Measurements from ENCODE around the gene MOB1B. TPM values are rescaled to one million over a fixed set of nuclear protein-coding genes. Genes with fewer than 3 reads are reported as not detected.

MOB1B gene
- total RNA-seq, 1 donor from 2014 or later = 22.0 TPM

GRCh38 chr4:70945046-70945445 lies 42.9 kb downstream of the MOB1B start:
- intact Hi-C loops (cut with DNase I) = no loop called here
- ATAC-seq (ENCODE audit: poor library complexity) (peak; percentile 55), DNase-seq (no peak)

DNA sequence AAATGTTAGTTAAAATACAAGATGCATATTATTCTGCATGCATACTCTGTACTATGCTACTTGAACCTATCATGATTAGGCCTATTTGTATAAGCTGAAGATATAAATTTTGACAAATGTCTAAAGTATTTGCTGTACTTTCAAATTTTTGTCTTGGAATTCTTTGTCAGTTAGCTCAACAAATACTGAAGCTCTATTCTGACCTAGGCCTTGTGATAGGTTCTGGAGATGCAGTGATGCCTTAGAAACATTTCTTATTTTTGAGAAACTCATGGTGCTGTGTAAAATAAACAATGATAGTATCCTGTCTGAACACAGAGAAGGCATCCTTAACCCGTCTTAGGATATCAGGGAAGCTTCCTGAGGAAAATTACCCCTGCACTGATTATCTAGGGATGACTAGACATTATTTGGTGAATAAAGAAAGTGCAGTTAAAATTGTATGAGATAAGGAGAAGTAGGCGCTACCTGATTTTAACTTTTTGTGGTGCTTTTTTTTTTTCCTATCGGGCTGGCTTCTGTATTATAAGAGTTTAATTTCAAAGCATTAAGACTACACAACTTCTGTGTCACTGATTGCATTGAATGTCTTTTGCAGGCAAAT lies 43.4 kb downstream of the MOB1B start:
- intact Hi-C loops (cut with DNase I) = no loop called here
- DNase-seq = no peak
- ATAC-seq (ENCODE audit: poor library complexity) = no peak

- intact Hi-C loops (cut with DNase I) = no loop called here
- ATAC-seq (ENCODE audit: poor library complexity) (no peak), DNase-seq (no peak)
Measured at GRCh38 chr4:70946939-70947338, 44.8 kb downstream of the MOB1B start.

DNA sequence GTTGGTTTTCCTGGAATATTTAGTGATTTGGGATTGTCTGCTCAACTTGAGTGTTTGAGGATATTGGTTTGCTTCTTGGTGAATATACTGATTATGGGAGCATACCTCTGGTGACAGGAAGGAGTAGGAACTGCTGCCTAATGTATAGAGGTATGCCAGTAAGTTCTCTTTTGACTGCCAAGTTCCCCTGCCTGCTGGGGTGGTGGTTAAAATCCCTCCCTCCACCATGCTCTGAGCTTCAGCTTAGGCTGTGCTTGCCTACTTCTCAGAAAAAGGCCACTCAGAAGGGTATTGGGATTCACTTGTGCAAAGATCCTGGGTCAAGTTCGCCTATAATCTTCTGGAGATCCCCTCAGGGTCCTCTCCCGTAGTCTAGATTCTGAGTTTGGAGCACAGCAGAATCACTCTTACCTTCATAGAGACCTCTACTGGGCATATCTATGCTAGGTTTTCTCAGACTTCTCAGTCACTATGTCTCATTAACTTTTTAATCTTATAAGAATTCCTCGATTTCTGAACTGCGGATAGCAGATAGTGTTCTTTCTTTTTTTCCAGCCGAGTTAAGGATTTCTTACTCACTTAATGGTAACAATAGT lies 46.6 kb downstream of the MOB1B start:
- DNase-seq (no peak), ATAC-seq (ENCODE audit: poor library complexity) (peak; percentile 41)
- intact Hi-C loops (cut with DNase I) = no loop called here

DNA sequence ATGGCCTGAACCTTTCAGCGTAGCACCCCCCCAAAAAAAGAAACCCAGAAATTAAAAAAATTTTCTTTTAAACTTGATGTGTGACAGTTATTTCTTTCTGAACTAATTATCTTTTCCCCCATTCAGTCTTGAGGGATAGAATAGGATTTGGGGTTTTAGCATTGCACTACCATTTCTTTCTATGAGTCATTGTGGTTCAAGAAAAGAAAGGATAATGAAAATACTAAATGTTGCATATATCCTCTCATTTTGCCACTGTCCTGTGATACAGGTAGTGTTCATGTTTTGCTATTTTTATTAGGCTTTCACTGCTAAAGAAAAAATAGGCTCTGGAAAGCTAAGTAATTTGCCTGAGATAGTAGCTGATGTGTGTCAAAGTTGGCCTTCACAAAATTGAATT lies 51.9 kb downstream of the MOB1B start:
- ATAC-seq (ENCODE audit: poor library complexity) (no peak), DNase-seq (no peak)
- intact Hi-C loops (cut with DNase I) = no loop called here

DNA sequence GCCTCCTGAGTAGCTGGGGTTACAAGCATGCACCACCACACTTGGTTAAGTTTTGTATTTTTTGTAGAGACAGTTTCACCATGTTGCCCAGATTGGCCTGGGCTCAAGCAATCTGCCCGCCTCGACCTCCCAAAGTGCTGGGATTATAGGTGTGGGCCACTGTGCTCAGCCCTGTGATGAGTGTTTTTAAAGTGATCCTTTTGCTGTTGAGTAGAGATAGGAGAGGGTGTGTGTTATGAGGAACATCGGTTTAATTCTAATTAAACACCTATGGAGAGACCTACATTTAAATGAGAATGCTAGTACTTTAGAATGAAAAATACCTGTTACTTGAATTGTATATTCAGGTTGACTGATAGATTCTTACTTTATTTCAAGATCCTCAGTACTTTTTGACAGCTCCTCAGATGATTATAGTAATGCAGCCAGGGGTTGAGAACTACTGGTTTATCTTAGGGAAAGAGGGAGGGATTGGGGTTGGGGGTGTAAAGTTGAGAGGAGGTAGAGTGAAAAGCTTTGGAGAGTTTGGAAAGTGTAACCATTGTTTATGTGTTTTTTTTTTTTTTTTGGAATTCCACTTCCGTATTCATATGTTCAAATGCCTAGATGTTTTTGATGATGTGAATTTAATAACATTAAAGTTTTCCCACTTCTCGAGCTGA lies 54.5 kb downstream of the MOB1B start:
- DNase-seq (no peak), ATAC-seq (ENCODE audit: poor library complexity) (no peak)
- intact Hi-C loops (cut with DNase I) = no loop called here

GRCh38 chr4:70958681-70959080 lies 56.5 kb downstream of the MOB1B start:
- no peak for DNase-seq
- intact Hi-C loops (cut with DNase I) = no loop called here
- no peak for ATAC-seq (ENCODE audit: poor library complexity)

DNA sequence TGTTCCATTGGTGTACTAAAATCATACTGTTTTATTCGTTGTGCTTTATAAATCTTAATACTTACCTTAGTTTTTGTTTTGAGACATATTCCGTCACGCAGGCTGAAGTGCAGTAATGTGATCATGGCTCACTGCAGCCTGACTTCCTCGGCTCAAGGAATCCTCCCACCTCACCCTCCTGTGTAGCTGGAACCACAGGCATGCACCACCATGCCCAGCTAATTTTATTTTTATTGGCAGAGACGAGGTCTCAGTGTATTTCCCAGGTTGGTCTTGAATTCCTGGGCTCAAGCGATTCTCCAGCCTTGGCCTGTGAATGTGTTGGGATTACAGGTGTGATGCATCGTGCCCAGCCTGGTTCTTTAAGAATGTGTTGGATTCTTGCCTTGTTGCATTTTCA lies 66.9 kb downstream of the MOB1B start:
- ATAC-seq (ENCODE audit: poor library complexity) (no peak), DNase-seq (no peak)
- intact Hi-C loops (cut with DNase I) = no loop called here

DNA sequence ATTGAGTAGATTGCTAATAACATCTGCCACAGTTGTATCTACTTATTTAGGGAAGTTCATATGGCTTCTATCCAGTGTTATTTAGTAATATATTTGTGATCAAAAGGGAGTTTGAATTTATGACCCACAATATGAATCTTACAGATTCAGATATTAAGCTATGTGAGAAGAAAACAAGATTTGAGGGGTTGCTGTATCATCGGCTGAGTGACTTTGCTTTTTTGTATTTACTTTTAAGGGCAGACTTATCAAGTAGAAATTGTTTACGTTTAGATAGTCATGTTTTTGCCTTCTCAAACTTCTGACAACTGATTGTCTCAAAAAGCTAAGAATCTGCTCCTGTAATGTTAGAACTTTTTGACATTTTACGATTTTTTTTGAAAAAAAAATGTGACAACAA lies 74.1 kb downstream of the MOB1B start:
- intact Hi-C loops (cut with DNase I) = no loop called here
- ATAC-seq (ENCODE audit: poor library complexity) (no peak), DNase-seq (no peak)

DNA sequence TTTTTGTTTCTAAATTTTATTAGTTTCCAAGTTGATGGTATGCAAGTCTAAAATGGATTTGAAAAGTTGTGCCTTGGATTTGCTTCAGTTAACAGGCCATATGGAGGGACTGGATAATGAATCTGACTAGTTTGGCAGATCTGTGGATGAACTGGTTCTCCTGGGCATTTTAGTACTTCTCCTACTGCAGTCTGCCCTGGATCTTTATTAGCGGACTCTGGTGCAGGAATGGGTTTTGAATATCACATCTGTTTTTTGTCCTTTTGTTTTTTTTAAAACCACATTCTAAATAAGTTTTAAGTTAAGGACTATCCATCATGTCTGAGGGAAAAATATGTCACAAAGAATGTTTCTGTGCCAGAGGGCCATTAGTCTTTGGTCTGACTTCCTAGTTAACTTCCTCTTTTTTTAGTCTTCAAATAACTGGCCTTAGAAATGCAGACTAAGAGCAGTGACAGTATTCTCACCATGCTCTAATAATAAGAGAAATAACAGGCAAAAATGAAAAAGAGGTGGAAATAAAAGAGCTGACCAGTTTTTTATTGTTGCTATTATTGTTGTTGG lies 77.4 kb downstream of the MOB1B start:
- intact Hi-C loops (cut with DNase I) = no loop called here
- DNase-seq = no peak
- ATAC-seq (ENCODE audit: poor library complexity) = no peak

DNA sequence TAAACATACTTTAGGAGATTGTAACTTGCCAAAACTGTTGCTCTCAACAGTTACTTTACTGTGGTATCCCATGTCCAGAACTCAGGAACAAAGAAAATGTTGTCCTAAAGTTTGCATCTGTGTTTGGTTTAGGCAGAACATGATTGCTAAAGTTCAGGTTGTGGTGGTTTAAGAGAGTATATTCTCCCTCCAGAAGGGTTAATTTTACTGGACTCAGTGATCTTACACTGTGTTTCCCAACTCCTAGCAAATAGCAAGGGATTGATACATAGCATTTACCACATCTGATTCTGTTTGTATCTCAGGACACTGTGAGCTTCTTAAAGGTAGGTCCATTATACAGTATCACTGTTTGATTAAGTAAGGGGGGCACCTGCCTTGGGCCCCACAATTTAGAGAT lies 78.0 kb downstream of the MOB1B start:
- ATAC-seq (ENCODE audit: poor library complexity) (no peak), DNase-seq (no peak)
- intact Hi-C loops (cut with DNase I) = no loop called here

- no peak for DNase-seq
- ATAC-seq (ENCODE audit: poor library complexity) = no peak
- intact Hi-C loops (cut with DNase I) = no loop called here
Measured at GRCh38 chr4:70984106-70984505, 81.9 kb downstream of the MOB1B start.

GRCh38 chr4:70984589-70984988 lies 82.4 kb downstream of the MOB1B start:
- ATAC-seq (ENCODE audit: poor library complexity) (no peak), DNase-seq (no peak)
- intact Hi-C loops (cut with DNase I) = no loop called here

DNA sequence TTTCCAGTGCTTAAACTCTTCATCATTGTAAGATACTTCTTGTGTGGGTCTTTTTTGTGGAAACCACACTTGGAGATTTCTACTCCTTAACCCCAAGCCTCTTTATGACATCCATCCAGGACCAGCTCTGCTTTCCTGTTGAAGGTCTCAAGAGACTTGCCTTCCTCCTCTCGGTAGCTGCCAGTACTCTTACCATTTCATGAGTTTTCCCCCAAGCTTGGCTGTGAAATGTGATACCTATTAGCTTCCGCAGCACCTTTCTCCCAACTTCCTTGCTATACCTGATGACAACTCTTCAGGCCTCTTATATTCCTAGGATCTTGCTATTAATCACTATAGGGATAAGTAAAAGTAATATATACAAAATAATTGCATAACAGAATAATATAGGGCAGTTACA lies 89.4 kb downstream of the MOB1B start:
- DNase-seq (no peak), ATAC-seq (ENCODE audit: poor library complexity) (no peak)
- intact Hi-C loops (cut with DNase I) = loop anchor here (10.0 kb wide), 2 partner anchors 107 to 337 kb away; no protein-coding TSS in a partner anchor

- intact Hi-C loops (cut with DNase I) = loop anchor here (10.0 kb wide), 2 partner anchors 108 to 338 kb away; no protein-coding TSS in a partner anchor
- no peak for DNase-seq
Measured at GRCh38 chr4:70992391-70992881, 90.3 kb downstream of the MOB1B start.

DNA sequence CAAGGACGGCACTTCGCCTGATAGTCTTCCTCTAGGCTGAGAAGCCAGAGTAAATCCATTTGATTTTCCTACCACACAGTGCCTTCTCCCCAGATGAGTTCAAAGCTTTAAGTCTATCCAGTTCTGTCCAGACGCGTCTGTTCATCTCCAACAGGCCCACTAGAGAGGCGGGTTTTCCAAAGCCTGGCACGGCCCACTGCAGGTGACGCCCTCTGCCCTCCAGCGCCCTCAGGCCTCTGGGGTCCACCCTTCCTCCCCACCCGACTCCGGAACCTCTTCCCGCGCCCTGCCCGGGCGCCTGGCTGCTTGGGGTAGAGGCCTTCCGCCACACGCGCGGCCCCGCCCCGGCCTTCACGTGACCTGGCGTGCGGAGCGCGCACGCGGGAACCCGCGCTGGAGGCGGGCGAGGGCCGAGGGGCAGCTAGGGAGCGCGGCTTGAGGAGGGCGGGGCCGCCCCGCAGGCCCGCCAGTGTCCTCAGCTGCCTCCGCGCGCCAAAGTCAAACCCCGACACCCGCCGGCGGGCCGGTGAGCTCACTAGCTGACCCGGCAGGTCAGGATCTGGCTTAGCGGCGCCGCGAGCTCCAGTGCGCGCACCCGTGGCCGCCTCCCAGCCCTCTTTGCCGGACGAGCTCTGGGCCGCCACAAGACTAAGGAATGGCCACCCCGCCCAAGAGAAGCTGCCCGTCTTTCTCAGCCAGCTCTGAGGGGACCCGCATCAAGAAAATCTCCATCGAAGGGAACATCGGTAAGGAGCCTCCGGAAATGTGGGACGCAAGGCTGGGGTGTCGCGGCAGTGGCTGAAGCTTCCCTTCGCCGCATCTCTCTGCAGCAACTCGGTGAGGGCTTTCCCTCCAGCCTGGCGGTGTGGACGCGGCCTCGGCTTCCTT lies 91.3 kb downstream of the MOB1B start, which contains the start of gene DCK:
Gene DCK (plus strand): TSS at position 469 of the 888 bp plus-strand sequence. CDS start 187 bp downstream, at position 656.
- intact Hi-C loops (cut with DNase I) = loop anchor here (10.0 kb wide), 2 partner anchors 109 to 339 kb away; no protein-coding TSS in a partner anchor
- peak; percentile 96 for DNase-seq
- peak; percentile 100 for ATAC-seq (ENCODE audit: poor library complexity)

More at GRCh38 chr4:70992391-70992881, 90.3 kb downstream of the MOB1B start:
- no peak for ATAC-seq (ENCODE audit: poor library complexity)

- intact Hi-C loops (cut with DNase I) = loop anchor here (10.0 kb wide), 2 partner anchors 109 to 339 kb away; no protein-coding TSS in a partner anchor
- ATAC-seq (ENCODE audit: poor library complexity) (no peak), DNase-seq (no peak)
Measured at GRCh38 chr4:70994069-70994366, 91.8 kb downstream of the MOB1B start.

- intact Hi-C loops (cut with DNase I) = loop anchor here (10.0 kb wide), 2 partner anchors 110 to 340 kb away; no protein-coding TSS in a partner anchor
- DNase-seq (no peak), ATAC-seq (ENCODE audit: poor library complexity) (no peak)
Measured at GRCh38 chr4:70994387-70995099, 92.4 kb downstream of the MOB1B start.
